Liver (tissue), 3 donors: Measurements from ENCODE around the gene TRAPPC12.

Experiments
- ATF3 ChIP-seq: IDR thresholded peaks from 2 replicates; pipeline ENCODE4 v1.6.1; 2016; ENCODE audit warnings: antibody characterized with exemption
- CTCF ChIP-seq: fragments of 150-350 bp; IDR thresholded peaks from 2 replicates; pipeline ENCODE4 v1.5.1; 2017; ENCODE audit warnings: improper control_type of control experiment, low read depth, low read length; ENCODE audit not compliant: missing input control
- RAD21 ChIP-seq, 2 donors: IDR thresholded peaks; 2 replicates each; pipeline ENCODE4 v1.6.1; 2016; ENCODE audit warnings: antibody characterized with exemption in 2 of 2, mild to moderate bottlenecking in 2 of 2
- donor health status: healthy.
- donor health status: healthy.

DNA sequence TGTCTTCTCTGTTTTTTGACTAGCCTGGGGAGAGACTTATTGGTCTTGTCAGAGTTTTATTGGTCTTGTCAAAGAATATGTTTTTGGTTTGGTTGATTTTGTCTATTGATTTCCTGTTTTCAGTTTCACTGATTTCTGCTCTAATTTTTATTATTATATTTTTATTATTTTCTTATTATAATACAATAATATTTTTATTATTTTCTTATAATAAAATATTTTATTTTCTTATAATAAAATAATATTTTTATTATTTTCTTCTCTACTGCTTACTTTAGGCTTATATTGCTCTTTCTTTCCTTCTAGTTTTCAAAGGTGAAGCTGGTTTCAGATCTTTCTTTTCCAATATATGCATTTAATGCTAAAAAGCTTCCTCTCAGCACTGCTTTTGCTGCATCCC lies 62.0 kb downstream of the TRAPPC12 start:
- TF ChIP-seq CTCF (no peak), RAD21 (IDR thresholded peaks at IDR 0.05) (no peak), ATF3 (no peak)
